ENCODE measurements around the gene SMIM9. TPM values are rescaled to one million over a fixed set of nuclear protein-coding genes. Genes with fewer than 3 reads are reported as not detected.

Gene SMIM9
- total and polyA plus RNA-seq, 9 donors: not detected

- H3K27me3 ChIP-seq: no peaks in the 10 kb centered on the region
- intact Hi-C loops (cut with DNase I): no loop called here
- no peak for DNase-seq
- H3K4me1 ChIP-seq (ENCODE audit: insufficient read depth): no peaks in the 10 kb centered on the region
- H3K36me3 ChIP-seq: no peaks in the 10 kb centered on the region
- TF ChIP-seq CTCF (IDR thresholded peaks at IDR 0.05) (no peak), POLR2A (IDR thresholded peaks at IDR 0.05) (no peak), EP300 (IDR thresholded peaks at IDR 0.05) (no peak)
- H3K9me3 ChIP-seq: no peaks in the 10 kb centered on the region
- WGBS, 3 donors: 64 to 72% (median 70%) methylated on average over 6 of the region's 6 CpGs
- no peak overlapping the region for H3K27ac ChIP-seq
- H3K4me3 ChIP-seq: no peak overlapping the region
These were observed 48.7 kb downstream of the SMIM9 start for GRCh38 chrX:154785716-154786115.

- 75 to 84% (median 84%) methylated on average over 13 of the region's 13 CpGs for WGBS, 3 donors
- H3K4me3 ChIP-seq: no peak overlapping the region
These were observed 50.1 kb downstream of the SMIM9 start for GRCh38 chrX:154784149-154784995.

GRCh38 chrX:154780968-154781367 lies 53.5 kb downstream of the SMIM9 start:
- Histone ChIP-seq H3K36me3 (no peaks in the 10 kb centered on the region), H3K4me1 (ENCODE audit: insufficient read depth) (no peaks in the 10 kb centered on the region)

More at GRCh38 chrX:154784149-154784995, 50.1 kb downstream of the SMIM9 start:
- TF ChIP-seq POLR2A (IDR thresholded peaks at IDR 0.05) (no peak), CTCF (IDR thresholded peaks at IDR 0.05) (no peak), EP300 (IDR thresholded peaks at IDR 0.05) (no peak)
- no peaks in the 10 kb centered on the region for H3K4me1 ChIP-seq (ENCODE audit: insufficient read depth)
- intact Hi-C loops (cut with DNase I): no loop called here
- DNase-seq: no peak
- H3K27me3 ChIP-seq: no peaks in the 10 kb centered on the region
- no peak overlapping the region for H3K27ac ChIP-seq
- no peaks in the 10 kb centered on the region for H3K36me3 ChIP-seq
- H3K9me3 ChIP-seq: no peaks in the 10 kb centered on the region

GRCh38 chrX:154779261-154779660 lies 55.2 kb downstream of the SMIM9 start:
- Histone ChIP-seq H3K27ac (no peak overlapping the region), H3K4me3 (no peak overlapping the region), H3K36me3 (no peaks in the 10 kb centered on the region), H3K4me1 (ENCODE audit: insufficient read depth) (no peaks in the 10 kb centered on the region), H3K27me3 (no peaks in the 10 kb centered on the region), H3K9me3 (no peaks in the 10 kb centered on the region)
- TF ChIP-seq EP300 (IDR thresholded peaks at IDR 0.05): no peak
- no peak for TF ChIP-seq CTCF (IDR thresholded peaks at IDR 0.05)
- no peak for TF ChIP-seq POLR2A (IDR thresholded peaks at IDR 0.05)
- no peak for DNase-seq
- intact Hi-C loops (cut with DNase I): no loop called here
- 88 to 93% (median 91%) methylated on average over 4 of the region's 4 CpGs for WGBS, 3 donors

More at GRCh38 chrX:154780968-154781367, 53.5 kb downstream of the SMIM9 start:
- 82 to 90% (median 89%) methylated on average over 9 of the region's 9 CpGs for WGBS, 3 donors
- H3K4me3 ChIP-seq: no peak overlapping the region
- H3K27me3 ChIP-seq: no peaks in the 10 kb centered on the region
- no peak for DNase-seq
- intact Hi-C loops (cut with DNase I): no loop called here
- TF ChIP-seq EP300 (IDR thresholded peaks at IDR 0.05): no peak
- no peak for TF ChIP-seq CTCF (IDR thresholded peaks at IDR 0.05)
- TF ChIP-seq POLR2A (IDR thresholded peaks at IDR 0.05): no peak
- H3K9me3 ChIP-seq: no peaks in the 10 kb centered on the region
- no peak overlapping the region for H3K27ac ChIP-seq

Data from ovary (tissue), 9 donors.